ENCODE measurements around the gene LSR.

LSR gene

DNA sequence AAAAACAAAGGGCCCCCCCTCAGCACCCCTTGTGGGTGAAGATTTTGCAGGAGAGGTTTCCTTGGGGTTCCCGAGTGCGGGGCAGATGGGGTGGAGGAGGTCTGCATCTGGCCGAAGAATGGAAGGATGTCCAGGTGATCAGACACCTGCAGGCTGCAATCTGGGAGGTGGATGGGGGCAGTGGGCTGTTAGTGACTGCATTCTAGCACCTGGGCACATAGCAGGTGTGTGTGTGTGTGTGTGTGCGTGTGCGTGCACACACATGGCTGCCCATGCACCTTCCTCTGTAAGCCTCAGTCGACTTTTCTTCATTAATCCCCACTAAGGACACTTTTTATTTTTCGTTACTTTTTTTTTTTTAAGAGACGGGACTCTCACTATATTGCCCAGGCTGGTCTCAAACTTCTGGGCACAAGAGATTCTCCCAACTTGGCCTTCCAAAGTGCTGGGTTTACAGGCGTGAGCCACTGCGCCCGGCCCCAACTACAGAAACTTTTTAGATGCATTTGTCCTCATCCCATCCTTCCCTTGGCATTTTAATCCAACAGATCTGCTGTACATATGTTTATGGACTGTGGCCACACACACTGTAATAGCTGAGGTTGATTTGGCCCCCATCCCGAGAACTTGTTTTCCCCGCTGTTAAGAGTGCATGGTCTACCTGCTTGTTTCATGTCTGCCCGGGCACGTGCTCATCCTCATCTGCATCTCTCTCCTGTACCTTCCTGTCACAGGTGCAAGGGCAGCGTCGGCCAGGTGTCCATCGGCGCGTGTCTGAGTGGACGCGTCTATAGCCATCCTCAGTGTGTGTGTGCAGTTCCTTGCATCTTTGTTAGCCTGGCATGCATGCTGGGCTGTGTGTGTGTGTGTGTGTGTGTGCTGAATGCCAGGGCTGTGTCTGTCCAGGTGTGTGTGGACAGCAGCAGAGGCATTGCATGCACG, 43.9 kb downstream of the LSR start:
- H3K4me3 ChIP-seq (ENCODE audit: low read length in 2 of 2), result no peak overlapping the region
- H3K4me1 ChIP-seq (ENCODE audit: control insufficient read depth, insufficient read depth, low read length), result no peaks in the 10 kb centered on the region
- no peak overlapping the region for H3K27ac ChIP-seq (ENCODE audit: low read length)
- H3K9me3 ChIP-seq (ENCODE audit: control insufficient read depth in 2 of 2, low read length in 2 of 2), result no peaks in the 10 kb centered on the region
- peaks cover 9 to 28% of the 10 kb centered on the region in 2 donors for H3K27me3 ChIP-seq (ENCODE audit: control insufficient read depth in 1 of 2, insufficient read depth in 2 of 2, low read length in 2 of 2)
- H3K36me3 ChIP-seq (ENCODE audit: control insufficient read depth in 2 of 2, insufficient read depth in 2 of 2, low read length in 2 of 2), result no peaks in the 10 kb centered on the region
- no peak overlapping the region for H3K9ac ChIP-seq (ENCODE audit: low read length in 2 of 2)

DNA sequence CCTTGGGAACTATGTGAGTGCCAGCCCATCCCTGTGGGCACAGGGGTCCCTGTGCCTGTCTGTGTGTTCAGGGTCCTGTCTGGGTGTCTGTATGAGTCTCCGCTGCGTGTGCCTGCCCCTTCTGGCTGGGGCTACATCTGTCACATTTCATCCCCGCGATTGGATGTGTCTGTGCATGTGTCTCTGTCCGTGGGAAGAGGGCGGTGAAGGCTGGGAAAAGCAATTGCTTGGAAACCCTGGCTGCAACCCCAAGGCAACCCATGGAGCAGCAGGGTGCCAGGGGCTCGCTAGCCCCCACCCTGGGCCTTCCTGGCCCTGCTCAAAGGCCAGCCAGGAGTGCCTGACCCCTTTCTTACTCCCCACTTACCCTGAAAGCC, 44.5 kb downstream of the LSR start:
- Histone ChIP-seq H3K4me3 (ENCODE audit: low read length in 2 of 2) (no peak overlapping the region), H3K27ac (ENCODE audit: low read length) (no peak overlapping the region), H3K27me3 (ENCODE audit: control insufficient read depth in 1 of 2, insufficient read depth in 2 of 2, low read length in 2 of 2) (peaks cover 9 to 34% of the 10 kb centered on the region in 2 donors), H3K9me3 (ENCODE audit: control insufficient read depth in 2 of 2, low read length in 2 of 2) (no peaks in the 10 kb centered on the region), H3K4me1 (ENCODE audit: control insufficient read depth, insufficient read depth, low read length) (no peaks in the 10 kb centered on the region), H3K9ac (ENCODE audit: low read length in 2 of 2) (no peak overlapping the region), H3K36me3 (ENCODE audit: control insufficient read depth in 2 of 2, insufficient read depth in 2 of 2, low read length in 2 of 2) (no peaks in the 10 kb centered on the region)

DNA sequence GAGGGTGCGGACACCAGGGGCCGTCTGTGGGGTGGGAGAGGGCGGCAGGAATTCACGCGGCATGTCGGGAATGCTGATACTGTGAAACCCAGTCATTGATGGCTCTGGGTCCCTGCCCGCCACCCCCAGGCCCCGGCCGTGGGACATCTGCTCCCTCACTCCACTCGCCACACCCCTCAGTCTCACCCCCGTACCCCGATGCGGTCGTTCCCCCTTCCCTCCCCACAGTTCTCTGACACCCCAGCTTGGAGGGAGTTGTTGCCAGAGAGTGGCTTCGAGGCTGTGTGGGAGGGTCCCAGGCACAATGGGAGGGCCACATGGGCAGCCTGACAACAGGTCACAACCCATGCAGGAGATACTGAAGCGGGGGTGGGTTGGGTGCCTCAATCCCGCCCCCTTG, 45.0 kb downstream of the LSR start:
- peaks cover 9 to 38% of the 10 kb centered on the region in 2 donors for H3K27me3 ChIP-seq (ENCODE audit: control insufficient read depth in 1 of 2, insufficient read depth in 2 of 2, low read length in 2 of 2)
- H3K4me3 ChIP-seq (ENCODE audit: low read length in 2 of 2), result no peak overlapping the region

DNA sequence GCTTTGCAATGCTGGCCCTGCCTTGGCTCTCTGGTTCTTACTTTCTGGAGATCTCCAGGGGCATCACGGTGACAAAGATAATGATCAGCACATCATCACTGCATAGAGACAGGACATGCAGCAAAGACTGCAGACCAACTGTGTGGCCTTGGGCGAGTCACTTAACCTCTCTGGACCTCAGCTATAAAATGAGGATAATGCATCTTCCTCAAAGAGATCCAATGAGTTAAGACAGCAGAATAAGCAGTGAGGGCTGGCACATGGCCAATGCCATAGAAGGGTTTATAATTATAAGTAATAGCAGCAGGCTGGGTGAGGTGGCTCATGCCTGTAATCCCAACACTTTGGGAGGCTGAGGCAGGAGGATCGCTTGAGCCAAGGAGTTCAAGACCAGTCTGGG, 45.5 kb downstream of the LSR start:
- Histone ChIP-seq H3K9ac (ENCODE audit: low read length in 2 of 2) (no peak overlapping the region), H3K9me3 (ENCODE audit: control insufficient read depth in 2 of 2, low read length in 2 of 2) (no peaks in the 10 kb centered on the region), H3K4me1 (ENCODE audit: control insufficient read depth, insufficient read depth, low read length) (no peaks in the 10 kb centered on the region), H3K27ac (ENCODE audit: low read length) (no peak overlapping the region), H3K4me3 (ENCODE audit: low read length in 2 of 2) (no peak overlapping the region), H3K36me3 (ENCODE audit: control insufficient read depth in 2 of 2, insufficient read depth in 2 of 2, low read length in 2 of 2) (no peaks in the 10 kb centered on the region), H3K27me3 (ENCODE audit: control insufficient read depth in 1 of 2, insufficient read depth in 2 of 2, low read length in 2 of 2) (peaks cover 9 to 39% of the 10 kb centered on the region in 2 donors)

More for the DNA sequence above, 45.0 kb downstream of the LSR start:
- Histone ChIP-seq H3K4me1 (ENCODE audit: control insufficient read depth, insufficient read depth, low read length) (no peaks in the 10 kb centered on the region), H3K36me3 (ENCODE audit: control insufficient read depth in 2 of 2, insufficient read depth in 2 of 2, low read length in 2 of 2) (no peaks in the 10 kb centered on the region), H3K9me3 (ENCODE audit: control insufficient read depth in 2 of 2, low read length in 2 of 2) (no peaks in the 10 kb centered on the region), H3K9ac (ENCODE audit: low read length in 2 of 2) (no peak overlapping the region), H3K27ac (ENCODE audit: low read length) (no peak overlapping the region)

DNA sequence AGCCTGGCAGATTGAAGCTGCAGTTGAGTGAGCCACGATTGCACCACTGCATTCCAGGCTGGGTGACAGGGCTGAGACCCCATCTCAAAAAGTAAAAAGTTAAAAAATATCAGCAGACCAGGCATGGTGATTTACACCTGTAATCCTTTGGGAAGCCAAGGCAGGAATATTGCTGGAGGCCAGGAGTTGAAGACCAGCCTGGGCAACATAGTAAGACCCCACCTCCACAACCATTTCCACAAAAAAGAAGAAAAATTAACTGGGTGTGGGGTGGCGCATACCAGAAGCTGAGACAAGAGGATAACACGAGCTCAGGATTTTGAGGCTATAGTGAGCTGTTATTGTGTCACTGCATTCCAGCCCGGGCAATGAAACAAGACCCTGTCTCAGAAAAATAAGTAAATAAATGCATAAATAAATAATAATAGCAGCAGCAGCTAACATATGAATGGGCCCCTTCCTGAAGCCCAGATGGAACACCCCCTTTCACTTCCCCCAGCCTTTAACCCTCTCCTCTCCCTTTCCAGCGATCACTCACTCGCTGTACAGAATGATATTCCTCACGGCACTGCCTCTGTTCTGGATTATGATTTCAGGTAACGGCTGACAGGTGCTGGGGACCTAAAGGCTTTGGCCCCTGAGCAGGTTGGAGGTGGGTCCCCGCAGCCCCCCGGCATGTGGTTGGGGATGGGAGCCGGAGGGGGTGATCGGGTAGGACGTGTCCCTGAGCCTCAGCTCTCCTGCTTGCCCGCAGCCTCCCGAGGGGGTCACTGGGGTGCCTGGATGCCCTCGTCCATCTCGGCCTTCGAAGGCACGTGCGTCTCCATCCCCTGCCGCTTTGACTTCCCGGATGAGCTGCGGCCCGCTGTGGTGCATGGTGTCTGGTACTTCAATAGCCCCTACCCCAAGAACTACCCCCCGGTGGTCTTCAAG, 46.3 kb downstream of the LSR start:
- Histone ChIP-seq H3K9me3 (ENCODE audit: control insufficient read depth in 2 of 2, low read length in 2 of 2) (no peaks in the 10 kb centered on the region), H3K36me3 (ENCODE audit: control insufficient read depth in 2 of 2, insufficient read depth in 2 of 2, low read length in 2 of 2) (no peaks in the 10 kb centered on the region), H3K27ac (ENCODE audit: low read length) (no peak overlapping the region), H3K4me1 (ENCODE audit: control insufficient read depth, insufficient read depth, low read length) (no peaks in the 10 kb centered on the region), H3K27me3 (ENCODE audit: control insufficient read depth in 1 of 2, insufficient read depth in 2 of 2, low read length in 2 of 2) (peaks cover 9 to 40% of the 10 kb centered on the region in 2 donors), H3K4me3 (ENCODE audit: low read length in 2 of 2) (no peak overlapping the region), H3K9ac (ENCODE audit: low read length in 2 of 2) (no peak overlapping the region)

DNA sequence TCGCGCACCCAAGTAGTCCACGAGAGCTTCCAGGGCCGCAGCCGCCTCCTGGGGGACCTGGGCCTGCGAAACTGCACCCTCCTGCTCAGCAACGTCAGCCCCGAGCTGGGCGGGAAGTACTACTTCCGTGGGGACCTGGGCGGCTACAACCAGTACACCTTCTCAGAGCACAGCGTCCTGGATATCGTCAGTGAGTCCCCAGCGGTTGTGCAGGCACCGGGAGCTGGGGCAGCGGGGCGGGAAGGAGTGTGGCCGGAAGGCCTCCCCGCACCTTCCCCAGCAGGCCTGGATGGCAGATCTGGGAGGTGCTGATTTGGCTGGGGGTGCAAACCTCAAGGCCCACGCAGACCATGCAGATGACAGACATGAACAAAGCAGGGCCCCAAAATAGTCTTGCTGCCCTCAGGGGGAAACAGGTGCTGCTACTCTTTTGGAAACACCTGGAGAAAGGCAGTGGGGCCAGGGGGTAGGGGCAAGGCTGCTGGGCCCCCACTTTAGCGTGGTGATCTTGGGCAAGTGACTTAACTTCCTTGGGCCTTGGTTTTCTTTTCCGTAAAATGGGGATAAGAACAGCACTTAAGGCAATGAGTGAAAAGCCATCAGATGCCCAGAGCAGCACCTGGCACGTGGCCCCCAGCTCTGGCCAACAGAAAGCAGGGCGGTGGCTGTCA, 47.1 kb downstream of the LSR start:
- Histone ChIP-seq H3K9me3 (ENCODE audit: control insufficient read depth in 2 of 2, low read length in 2 of 2) (no peaks in the 10 kb centered on the region), H3K9ac (ENCODE audit: low read length in 2 of 2) (no peak overlapping the region), H3K4me1 (ENCODE audit: control insufficient read depth, insufficient read depth, low read length) (no peaks in the 10 kb centered on the region), H3K27ac (ENCODE audit: low read length) (no peak overlapping the region), H3K27me3 (ENCODE audit: control insufficient read depth in 1 of 2, insufficient read depth in 2 of 2, low read length in 2 of 2) (peaks cover 9 to 44% of the 10 kb centered on the region in 2 donors), H3K4me3 (ENCODE audit: low read length in 2 of 2) (no peak overlapping the region), H3K36me3 (ENCODE audit: control insufficient read depth in 2 of 2, insufficient read depth in 2 of 2, low read length in 2 of 2) (no peaks in the 10 kb centered on the region)

DNA sequence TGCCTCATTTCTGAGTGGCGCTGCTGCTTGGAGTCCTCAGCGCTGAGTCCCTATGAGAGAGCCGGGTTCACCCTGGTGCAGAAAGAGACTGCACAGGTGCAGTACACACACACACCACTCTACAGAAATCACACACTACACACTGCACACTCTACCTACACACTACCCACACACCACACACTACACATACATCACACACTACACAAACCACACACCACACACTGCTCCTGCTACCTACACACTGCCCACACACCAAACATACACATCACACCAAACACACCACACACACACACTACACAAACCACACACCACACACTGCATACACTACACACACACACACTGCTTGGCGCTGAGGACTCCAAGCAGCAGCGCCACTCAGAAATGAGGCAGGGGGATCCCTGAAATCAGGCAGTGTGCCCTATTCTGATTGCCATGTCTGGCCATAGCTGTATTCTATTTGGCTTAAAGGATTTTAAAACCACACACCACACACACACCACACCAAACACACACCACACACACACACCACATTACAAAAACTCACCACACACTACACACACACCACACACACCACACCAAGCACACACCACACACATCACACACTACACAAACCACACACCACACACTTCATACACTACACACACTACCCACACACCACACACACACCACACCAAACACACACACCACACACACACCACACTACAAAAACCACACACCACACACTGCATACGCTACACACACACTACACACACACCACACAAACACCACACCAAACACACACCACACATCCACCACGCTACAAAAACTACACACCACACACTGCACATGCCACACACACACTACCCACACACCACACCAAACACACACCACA, 48.1 kb downstream of the LSR start:
- Histone ChIP-seq H3K36me3 (ENCODE audit: control insufficient read depth in 2 of 2, insufficient read depth in 2 of 2, low read length in 2 of 2) (no peaks in the 10 kb centered on the region), H3K4me3 (ENCODE audit: low read length in 2 of 2) (no peak overlapping the region), H3K27me3 (ENCODE audit: control insufficient read depth in 1 of 2, insufficient read depth in 2 of 2, low read length in 2 of 2) (peaks cover 9 to 40% of the 10 kb centered on the region in 2 donors), H3K9me3 (ENCODE audit: control insufficient read depth in 2 of 2, low read length in 2 of 2) (no peaks in the 10 kb centered on the region), H3K27ac (ENCODE audit: low read length) (no peak overlapping the region), H3K9ac (ENCODE audit: low read length in 2 of 2) (no peak overlapping the region), H3K4me1 (ENCODE audit: control insufficient read depth, insufficient read depth, low read length) (no peaks in the 10 kb centered on the region)

DNA sequence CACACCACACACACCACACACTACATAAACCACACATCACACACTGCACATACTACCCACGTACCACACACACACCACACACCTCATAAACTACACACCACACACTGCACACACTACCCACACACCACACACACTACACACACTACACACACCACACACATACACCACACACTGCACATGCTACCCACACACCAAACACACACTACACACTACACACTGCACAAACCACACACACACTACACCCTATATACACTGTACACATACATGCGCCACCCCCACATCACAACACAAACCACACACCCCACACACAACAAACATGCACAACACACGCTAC, 48.7 kb downstream of the LSR start:
- Histone ChIP-seq H3K4me1 (ENCODE audit: control insufficient read depth, insufficient read depth, low read length) (no peaks in the 10 kb centered on the region), H3K36me3 (ENCODE audit: control insufficient read depth in 2 of 2, insufficient read depth in 2 of 2, low read length in 2 of 2) (no peaks in the 10 kb centered on the region), H3K27me3 (ENCODE audit: control insufficient read depth in 1 of 2, insufficient read depth in 2 of 2, low read length in 2 of 2) (peaks cover 7 to 42% of the 10 kb centered on the region in 2 donors), H3K27ac (ENCODE audit: low read length) (no peak overlapping the region), H3K9ac (ENCODE audit: low read length in 2 of 2) (no peak overlapping the region), H3K4me3 (ENCODE audit: low read length in 2 of 2) (no peak overlapping the region), H3K9me3 (ENCODE audit: control insufficient read depth in 2 of 2, low read length in 2 of 2) (no peaks in the 10 kb centered on the region)

DNA sequence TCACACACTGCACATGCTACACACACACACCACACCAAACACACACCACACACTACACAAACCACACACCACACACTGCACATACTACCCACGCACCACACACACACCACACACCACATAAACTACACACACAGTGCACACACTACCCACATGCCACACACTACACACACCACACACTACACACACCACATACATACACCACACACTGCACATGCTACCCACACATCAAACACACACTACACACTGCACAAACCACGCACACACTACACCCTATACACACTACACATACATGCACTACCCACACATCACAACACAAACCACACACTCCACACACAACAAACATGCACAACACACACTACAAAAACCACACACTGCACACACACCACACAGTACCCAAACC, 49.1 kb downstream of the LSR start:
- Histone ChIP-seq H3K4me1 (ENCODE audit: control insufficient read depth, insufficient read depth, low read length) (no peaks in the 10 kb centered on the region), H3K36me3 (ENCODE audit: control insufficient read depth in 2 of 2, insufficient read depth in 2 of 2, low read length in 2 of 2) (no peaks in the 10 kb centered on the region), H3K27ac (ENCODE audit: low read length) (no peak overlapping the region), H3K9me3 (ENCODE audit: control insufficient read depth in 2 of 2, low read length in 2 of 2) (no peaks in the 10 kb centered on the region), H3K27me3 (ENCODE audit: control insufficient read depth in 1 of 2, insufficient read depth in 2 of 2, low read length in 2 of 2) (peaks cover 6 to 43% of the 10 kb centered on the region in 2 donors), H3K9ac (ENCODE audit: low read length in 2 of 2) (no peak overlapping the region), H3K4me3 (ENCODE audit: low read length in 2 of 2) (no peak overlapping the region)

DNA sequence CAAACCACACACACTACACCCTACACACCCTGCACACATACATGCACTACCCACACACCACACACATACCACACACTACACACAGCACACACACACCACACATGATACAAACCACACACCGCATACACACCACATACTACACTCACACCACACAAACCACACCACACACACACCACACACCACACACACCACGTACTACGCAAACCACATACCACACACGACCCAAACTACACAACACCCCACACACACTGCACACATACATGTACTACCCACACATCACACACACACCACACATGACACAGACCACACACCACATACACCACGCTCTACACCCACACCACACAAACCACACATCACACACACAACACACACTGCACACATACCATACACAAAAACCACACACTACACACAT, 49.8 kb downstream of the LSR start:
- H3K27ac ChIP-seq (ENCODE audit: low read length), result no peak overlapping the region
- H3K9me3 ChIP-seq (ENCODE audit: control insufficient read depth in 2 of 2, low read length in 2 of 2), result no peaks in the 10 kb centered on the region
- no peaks in the 10 kb centered on the region for H3K4me1 ChIP-seq (ENCODE audit: control insufficient read depth, insufficient read depth, low read length)
- H3K9ac ChIP-seq (ENCODE audit: low read length in 2 of 2), result no peak overlapping the region
- H3K36me3 ChIP-seq (ENCODE audit: control insufficient read depth in 2 of 2, insufficient read depth in 2 of 2, low read length in 2 of 2), result no peaks in the 10 kb centered on the region
- no peak overlapping the region for H3K4me3 ChIP-seq (ENCODE audit: low read length in 2 of 2)
- H3K27me3 ChIP-seq (ENCODE audit: control insufficient read depth in 1 of 2, insufficient read depth in 2 of 2, low read length in 2 of 2), result peaks cover 5 to 36% of the 10 kb centered on the region in 2 donors

Data from stomach smooth muscle (tissue), 2 donors.